ENCODE measurements around the gene TRMT10C.

Gene TRMT10C

GRCh38 chr3:101561630-101562328 lies at the start of gene TRMT10C:
TRMT10C (plus strand) TSS chr3:101561868; CDS start chr3:101564782, 2,914 bp downstream.
- Mint-ChIP-seq H3K9me3 (no peaks in the 10 kb centered on the region), H3K4me3 (peak within 1 kb of the TSS; percentile 96 to 97), H3K4me1 (peaks cover 37% of the 10 kb centered on the region), H3K27me3 (peaks cover 4% of the 10 kb centered on the region), H3K27ac (peak within 1 kb of the TSS; percentile 98)
- DNase-seq (peak; percentile 88 to 94), ATAC-seq (peak; percentile 99)

DNA sequence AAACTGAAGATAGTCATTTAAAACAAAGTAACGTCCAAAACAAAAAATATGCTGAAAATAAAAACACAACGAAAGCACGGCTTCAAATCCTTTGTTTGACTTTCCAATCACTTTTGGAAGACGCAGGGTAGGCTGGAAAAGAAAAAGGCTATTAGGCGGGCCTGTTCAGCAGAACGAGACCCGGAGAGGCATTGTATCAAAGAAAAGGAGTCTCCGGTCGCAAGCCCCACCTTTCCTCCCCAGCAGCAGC lies 49.3 kb upstream of the TRMT10C start:
- Mint-ChIP-seq H3K4me1 (peaks cover 32% of the 10 kb centered on the region), H3K27ac (peak overlapping the region; percentile 98), H3K4me3 (peak overlapping the region; percentile 97 to 100), H3K9me3 (no peaks in the 10 kb centered on the region), H3K27me3 (no peaks in the 10 kb centered on the region)
- ATAC-seq (peak; percentile 62), DNase-seq (no peak)

GRCh38 chr3:101512646-101513418 lies 48.8 kb upstream of the TRMT10C start, which contains the start of gene SENP7:
SENP7 (minus strand) TSS chr3:101513212; CDS start chr3:101513130, 82 bp downstream.
- DNase-seq (peak; percentile 63 to 76), ATAC-seq (peak; percentile 69)
- Mint-ChIP-seq H3K4me3 (peak within 1 kb of the TSS; percentile 97 to 100), H3K9me3 (no peaks in the 10 kb centered on the region), H3K4me1 (peaks cover 34% of the 10 kb centered on the region), H3K27ac (peak within 1 kb of the TSS; percentile 98), H3K27me3 (no peaks in the 10 kb centered on the region)

GRCh38 chr3:101513419-101513986 lies 48.2 kb upstream of the TRMT10C start:
- ATAC-seq (peak; percentile 26), DNase-seq (no peak)
- peak overlapping the region; percentile 98 for H3K27ac Mint-ChIP-seq
- H3K27me3 Mint-ChIP-seq, result no peaks in the 10 kb centered on the region
- H3K4me3 Mint-ChIP-seq, result peak overlapping the region; percentile 97 to 100
- H3K9me3 Mint-ChIP-seq, result no peaks in the 10 kb centered on the region
- peaks cover 40% of the 10 kb centered on the region for H3K4me1 Mint-ChIP-seq

- H3K9me3 Mint-ChIP-seq, result no peaks in the 10 kb centered on the region
- DNase-seq, result peak; percentile 66 to 84
- peak overlapping the region; percentile 94 to 95 for H3K27ac Mint-ChIP-seq
- peak overlapping the region; percentile 74 to 93 for H3K4me3 Mint-ChIP-seq
- H3K4me1 Mint-ChIP-seq, result peaks cover 43% of the 10 kb centered on the region
- H3K27me3 Mint-ChIP-seq, result no peaks in the 10 kb centered on the region
- peak; percentile 97 for ATAC-seq
Measured at GRCh38 chr3:101518421-101518871, 43.2 kb upstream of the TRMT10C start.

DNA sequence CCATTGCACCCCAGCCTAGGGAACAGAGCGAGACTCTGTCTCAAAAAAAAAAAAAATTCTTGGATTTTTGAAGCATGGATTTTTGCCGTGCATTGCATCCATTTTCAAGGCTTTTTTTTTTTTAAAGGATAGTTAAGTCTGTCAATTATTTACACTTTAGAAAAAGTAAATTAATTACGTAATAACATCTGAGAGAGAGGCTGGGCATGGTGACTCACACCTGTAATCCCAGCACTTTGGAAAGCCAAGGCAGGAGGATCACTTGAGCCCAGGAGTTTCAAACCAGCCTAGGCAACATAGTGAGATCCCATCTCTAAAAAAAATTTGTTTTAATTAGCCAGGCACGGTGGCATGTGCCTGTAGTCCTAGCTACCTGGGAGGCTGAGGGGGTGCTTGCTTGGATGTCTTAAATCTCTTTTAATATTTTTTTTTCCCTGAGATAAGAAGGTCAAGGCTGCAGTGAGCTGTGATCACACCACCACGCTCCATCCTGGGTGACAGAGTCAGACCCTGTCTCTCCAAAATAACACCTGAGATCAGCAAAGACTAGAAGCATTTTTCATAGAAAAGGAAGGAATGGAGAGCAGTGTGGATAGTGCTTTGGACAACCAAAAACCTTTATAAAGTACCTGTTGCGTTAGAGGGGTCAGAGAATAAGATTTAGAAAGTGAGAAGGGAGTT lies 41.8 kb upstream of the TRMT10C start:
- DNase-seq (no peak), ATAC-seq (no peak)
- peak overlapping the region; percentile 92 to 94 for H3K27ac Mint-ChIP-seq
- peak overlapping the region; percentile 74 to 93 for H3K4me3 Mint-ChIP-seq
- peaks cover 43% of the 10 kb centered on the region for H3K4me1 Mint-ChIP-seq
- peaks cover 0 to 1% of the 10 kb centered on the region in 2 donors for H3K9me3 Mint-ChIP-seq
- H3K27me3 Mint-ChIP-seq, result no peaks in the 10 kb centered on the region

DNA sequence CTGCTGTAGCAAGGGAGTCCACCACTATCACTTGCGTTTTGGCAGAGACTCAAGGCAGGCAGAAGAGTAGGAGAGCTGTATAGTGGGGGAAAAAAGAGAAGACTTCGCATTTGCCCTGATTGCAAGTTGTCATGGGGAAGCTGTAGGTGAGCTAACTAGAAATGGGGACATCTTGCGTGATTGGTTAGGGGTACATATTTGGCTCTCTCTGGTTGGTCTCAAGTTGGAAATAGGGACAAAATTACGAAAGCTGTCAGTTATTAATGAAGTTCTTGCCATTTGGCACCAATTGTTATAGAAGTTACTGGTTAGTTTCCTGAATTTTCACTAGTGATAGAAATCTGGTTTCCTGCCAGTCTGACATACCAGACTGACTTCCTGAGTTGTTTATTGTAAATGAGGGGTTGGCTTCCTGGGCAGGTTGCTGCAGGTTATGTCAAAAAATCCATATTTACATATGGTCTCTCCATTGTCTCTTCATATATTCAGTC lies 40.4 kb upstream of the TRMT10C start:
- no peak for ATAC-seq
- Mint-ChIP-seq H3K27ac (peak overlapping the region; percentile 31 to 92), H3K9me3 (peaks cover 5 to 7% of the 10 kb centered on the region in 2 donors), H3K4me1 (peaks cover 43% of the 10 kb centered on the region), H3K4me3 (peak overlapping the region; percentile 71 to 93), H3K27me3 (no peaks in the 10 kb centered on the region)
- no peak for DNase-seq

- Mint-ChIP-seq H3K4me3 (no peak overlapping the region), H3K27me3 (no peaks in the 10 kb centered on the region), H3K9me3 (peaks cover 17 to 18% of the 10 kb centered on the region in 2 donors), H3K27ac (no peak overlapping the region), H3K4me1 (peaks cover 27% of the 10 kb centered on the region)
- DNase-seq (no peak), ATAC-seq (no peak)
Measured at GRCh38 chr3:101527441-101527840, 34.2 kb upstream of the TRMT10C start.

DNA sequence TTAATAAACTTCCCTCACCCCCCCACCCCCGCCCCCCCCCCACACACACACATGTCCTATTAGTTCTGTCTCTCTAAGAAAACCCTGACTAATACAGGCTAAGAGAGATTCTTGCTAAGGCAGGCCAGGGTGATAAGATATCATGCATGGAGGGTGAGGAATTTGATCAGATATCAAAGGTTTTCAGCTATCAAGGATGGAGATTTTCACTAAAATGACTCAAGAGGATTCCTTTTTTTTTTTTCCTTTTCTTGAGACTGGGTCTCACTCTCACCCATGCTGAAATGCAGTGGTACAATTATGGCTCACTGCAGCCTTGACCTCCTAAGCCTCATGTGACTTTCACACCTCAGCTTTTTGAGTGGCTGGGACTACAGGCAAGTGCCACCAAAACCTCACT lies 33.8 kb upstream of the TRMT10C start:
- no peaks in the 10 kb centered on the region for H3K27me3 Mint-ChIP-seq
- no peak overlapping the region for H3K27ac Mint-ChIP-seq
- H3K4me1 Mint-ChIP-seq, result peaks cover 28% of the 10 kb centered on the region
- peaks cover 17 to 18% of the 10 kb centered on the region in 2 donors for H3K9me3 Mint-ChIP-seq
- no peak overlapping the region for H3K4me3 Mint-ChIP-seq
- no peak for DNase-seq
- ATAC-seq, result no peak

DNA sequence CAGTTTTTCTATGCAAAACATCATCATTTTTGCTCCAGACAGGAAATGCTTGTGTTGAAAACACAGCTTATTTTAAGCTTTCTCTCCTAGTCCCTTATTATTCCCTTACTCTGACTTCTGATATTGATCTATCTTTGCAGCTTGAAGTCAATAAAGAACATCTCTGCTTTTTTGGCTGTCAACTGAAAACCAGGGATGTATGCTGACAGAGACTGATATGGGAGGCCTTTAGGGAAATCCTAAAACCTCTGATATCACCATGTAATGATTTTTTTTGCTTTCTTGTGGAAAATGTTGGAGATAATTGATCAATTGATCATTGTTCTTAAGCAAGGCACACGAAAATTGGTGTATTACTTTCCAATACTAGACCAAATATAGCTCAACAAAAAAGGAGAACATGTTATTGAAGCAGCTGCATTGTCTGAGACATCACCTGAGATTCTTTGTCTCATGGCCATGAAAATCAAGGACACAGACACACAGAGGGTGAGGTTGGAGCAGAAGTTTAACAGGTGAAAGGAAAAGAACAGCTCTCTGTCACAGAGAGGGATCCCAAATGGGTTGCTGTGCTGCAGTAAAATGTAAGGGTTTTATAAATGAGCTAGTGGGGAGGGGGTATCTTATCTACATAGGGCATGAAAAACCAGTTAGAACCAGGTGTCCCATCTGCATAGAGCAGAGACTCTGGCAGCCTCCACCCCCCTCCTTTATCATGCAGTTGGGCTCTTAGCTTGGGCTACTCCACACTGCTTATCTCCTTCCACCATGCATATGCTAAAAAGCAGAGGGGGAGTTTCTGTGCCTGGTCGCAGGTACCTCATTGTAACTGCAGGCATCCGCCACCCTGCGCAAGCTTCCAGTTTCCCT lies 31.6 kb upstream of the TRMT10C start:
- no peak for ATAC-seq
- H3K27me3 Mint-ChIP-seq, result no peaks in the 10 kb centered on the region
- H3K9me3 Mint-ChIP-seq, result peaks cover 14 to 15% of the 10 kb centered on the region in 2 donors
- no peak overlapping the region for H3K4me3 Mint-ChIP-seq
- no peak for DNase-seq
- peaks cover 28% of the 10 kb centered on the region for H3K4me1 Mint-ChIP-seq
- H3K27ac Mint-ChIP-seq, result peak overlapping the region in 1 of 2 donors; percentile 30

GRCh38 chr3:101530686-101531047 lies 31.0 kb upstream of the TRMT10C start:
- peak overlapping the region in 1 of 2 donors; percentile 69 for H3K27ac Mint-ChIP-seq
- ATAC-seq (no peak), DNase-seq (no peak)

GRCh38 chr3:101531473-101532086 lies 30.1 kb upstream of the TRMT10C start:
- no peaks in the 10 kb centered on the region for H3K27me3 Mint-ChIP-seq
- peak overlapping the region; percentile 69 to 90 for H3K27ac Mint-ChIP-seq
- peak overlapping the region; percentile 24 to 40 for H3K4me3 Mint-ChIP-seq
- ATAC-seq (peak; percentile 87), DNase-seq (no peak)
- H3K9me3 Mint-ChIP-seq, result peaks cover 10 to 13% of the 10 kb centered on the region in 2 donors
- H3K4me1 Mint-ChIP-seq, result peaks cover 28% of the 10 kb centered on the region

More at GRCh38 chr3:101530686-101531047, 31.0 kb upstream of the TRMT10C start:
- H3K9me3 Mint-ChIP-seq, result peaks cover 10 to 13% of the 10 kb centered on the region in 2 donors
- no peaks in the 10 kb centered on the region for H3K27me3 Mint-ChIP-seq
- H3K4me3 Mint-ChIP-seq, result peak overlapping the region; percentile 24 to 40
- peaks cover 28% of the 10 kb centered on the region for H3K4me1 Mint-ChIP-seq

- Mint-ChIP-seq H3K27me3 (no peaks in the 10 kb centered on the region), H3K4me3 (no peak overlapping the region), H3K4me1 (peaks cover 28% of the 10 kb centered on the region), H3K27ac (no peak overlapping the region), H3K9me3 (peaks cover 10 to 13% of the 10 kb centered on the region in 2 donors)
- no peak for ATAC-seq
- no peak for DNase-seq
Measured at GRCh38 chr3:101532783-101533602, 28.7 kb upstream of the TRMT10C start.
